ENCODE data around the gene GHR.

DNA sequence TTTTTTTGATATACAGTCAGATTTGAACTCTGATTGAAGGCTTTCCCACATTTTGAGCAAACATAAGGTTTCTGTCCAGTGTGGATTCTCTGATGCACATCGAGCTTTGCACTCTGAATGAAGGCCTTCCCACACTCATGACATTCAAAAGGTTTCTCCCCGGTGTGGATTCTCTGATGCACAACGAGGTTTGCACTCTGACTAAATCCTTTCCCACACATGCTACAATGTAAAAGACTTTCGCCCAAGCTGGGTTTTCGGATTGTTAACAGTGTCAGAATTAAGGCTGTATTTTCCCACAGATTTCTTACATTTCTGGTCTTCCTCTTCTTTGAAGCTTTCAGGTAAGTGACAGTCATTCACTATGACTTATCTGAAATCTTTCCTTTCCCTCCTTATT lies 44.3 kb downstream of the GHR start:
- TF ChIP-seq, protein P1, sequence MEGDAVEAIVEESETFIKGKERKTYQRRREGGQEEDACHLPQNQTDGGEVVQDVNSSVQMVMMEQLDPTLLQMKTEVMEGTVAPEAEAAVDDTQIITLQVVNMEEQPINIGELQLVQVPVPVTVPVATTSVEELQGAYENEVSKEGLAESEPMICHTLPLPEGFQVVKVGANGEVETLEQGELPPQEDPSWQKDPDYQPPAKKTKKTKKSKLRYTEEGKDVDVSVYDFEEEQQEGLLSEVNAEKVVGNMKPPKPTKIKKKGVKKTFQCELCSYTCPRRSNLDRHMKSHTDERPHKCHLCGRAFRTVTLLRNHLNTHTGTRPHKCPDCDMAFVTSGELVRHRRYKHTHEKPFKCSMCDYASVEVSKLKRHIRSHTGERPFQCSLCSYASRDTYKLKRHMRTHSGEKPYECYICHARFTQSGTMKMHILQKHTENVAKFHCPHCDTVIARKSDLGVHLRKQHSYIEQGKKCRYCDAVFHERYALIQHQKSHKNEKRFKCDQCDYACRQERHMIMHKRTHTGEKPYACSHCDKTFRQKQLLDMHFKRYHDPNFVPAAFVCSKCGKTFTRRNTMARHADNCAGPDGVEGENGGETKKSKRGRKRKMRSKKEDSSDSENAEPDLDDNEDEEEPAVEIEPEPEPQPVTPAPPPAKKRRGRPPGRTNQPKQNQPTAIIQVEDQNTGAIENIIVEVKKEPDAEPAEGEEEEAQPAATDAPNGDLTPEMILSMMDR (conservative IDR thresholded peaks at IDR 0.05 in 1 of 2, IDR thresholded peaks at IDR 0.05 in 1 of 2; ENCODE audit: extremely low read depth in 1 of 2, insufficient read depth in 1 of 2, low read depth in 1 of 2, low read length in 2 of 2) = no peak
- TF ChIP-seq EZH2 (IDR thresholded peaks at IDR 0.05; ENCODE audit: borderline replicate concordance, low read length) = no peak

Data from mammary epithelial cell (primary cell).